ENCODE data around the gene LMOD3. TPM values are rescaled to one million over a fixed set of nuclear protein-coding genes. Genes with fewer than 3 reads are reported as not detected.

LMOD3 gene
- total and polyA plus RNA-seq, 12 donors: 0.03 to 0.14 (median 0.08) TPM; not detected in 6

- H3K4me3 ChIP-seq: no peak overlapping the region
Observed at GRCh38 chr3:69081583-69082262, 40.7 kb downstream of the LMOD3 start.

GRCh38 chr3:69080233-69080920, 42.0 kb downstream of the LMOD3 start, which contains the start of gene UBA3:
UBA3 (minus strand) TSS chr3:69080365; CDS start chr3:69080353, 12 bp downstream.
- peak; percentile 90 to 94 (median 92) for DNase-seq
- no peaks in the 10 kb centered on the region for H3K36me3 ChIP-seq (replicated peaks in 1 of 2)
- TF ChIP-seq CTCF (IDR thresholded peaks at IDR 0.05): no peak
- peak in 1 of 2 donors; percentile 59 for TF ChIP-seq POLR2A (IDR thresholded peaks at IDR 0.05)
- intact Hi-C loops (cut with DNase I): no loop called here
- no peaks in the 10 kb centered on the region for H3K27me3 ChIP-seq
- H3K27ac ChIP-seq: peak within 1 kb of the TSS in 4 of 5 donors; percentile 66 to 85 (median 77)
- H3K4me3 ChIP-seq: peak within 1 kb of the TSS; percentile 49 to 87 (median 78)
- peaks cover 26 to 60% of the 10 kb centered on the region in 2 donors for H3K4me1 ChIP-seq (replicated peaks in 1 of 2)
- no peaks in the 10 kb centered on the region for H3K9me3 ChIP-seq (replicated peaks in 1 of 3)
- 2 to 4% (median 3%) methylated on average over 19 to 37 of the region's 37 CpGs for WGBS, 4 donors

More at GRCh38 chr3:69081583-69082262, 40.7 kb downstream of the LMOD3 start:
- intact Hi-C loops (cut with DNase I): no loop called here
- H3K9me3 ChIP-seq (replicated peaks in 1 of 3): no peaks in the 10 kb centered on the region
- H3K27ac ChIP-seq: no peak overlapping the region
- H3K27me3 ChIP-seq: no peaks in the 10 kb centered on the region
- WGBS, 4 donors: 79 to 83% (median 79%) methylated on average over 5 of the region's 5 CpGs
- peaks cover 27 to 62% of the 10 kb centered on the region in 2 donors for H3K4me1 ChIP-seq (replicated peaks in 1 of 2)
- no peak for TF ChIP-seq CTCF (IDR thresholded peaks at IDR 0.05)
- no peak for TF ChIP-seq POLR2A (IDR thresholded peaks at IDR 0.05)
- no peak for DNase-seq
- H3K36me3 ChIP-seq (replicated peaks in 1 of 2): no peaks in the 10 kb centered on the region

- Histone ChIP-seq H3K9me3 (replicated peaks in 1 of 3) (no peaks in the 10 kb centered on the region), H3K4me3 (peak overlapping the region; percentile 49 to 87 (median 78)), H3K27me3 (no peaks in the 10 kb centered on the region), H3K4me1 (replicated peaks in 1 of 2) (peaks cover 25 to 59% of the 10 kb centered on the region in 2 donors), H3K36me3 (replicated peaks in 1 of 2) (no peaks in the 10 kb centered on the region), H3K27ac (peak overlapping the region in 4 of 5 donors; percentile 66 to 85 (median 77))
- intact Hi-C loops (cut with DNase I): no loop called here
- WGBS, 4 donors: 3 to 7% (median 4%) methylated on average over 6 to 29 of the region's 29 CpGs
- peak in 2 of 7 donors; percentile 19 to 25 for DNase-seq
- TF ChIP-seq POLR2A (IDR thresholded peaks at IDR 0.05) (no peak), CTCF (IDR thresholded peaks at IDR 0.05) (no peak)
Observed at GRCh38 chr3:69079269-69080159, 42.9 kb downstream of the LMOD3 start.

All from adrenal gland (tissue), 12 donors.